ENCODE data around the gene WFIKKN1. TPM values are rescaled to one million over a fixed set of nuclear protein-coding genes. Genes with fewer than 3 reads are reported as not detected.

The WFIKKN1 gene
- total and polyA plus RNA-seq, 2 of the 13 experiments (the other 11 are each of a cell fraction or from before 2014, with no cell fraction given): 1.7 to 4.9 TPM

DNA sequence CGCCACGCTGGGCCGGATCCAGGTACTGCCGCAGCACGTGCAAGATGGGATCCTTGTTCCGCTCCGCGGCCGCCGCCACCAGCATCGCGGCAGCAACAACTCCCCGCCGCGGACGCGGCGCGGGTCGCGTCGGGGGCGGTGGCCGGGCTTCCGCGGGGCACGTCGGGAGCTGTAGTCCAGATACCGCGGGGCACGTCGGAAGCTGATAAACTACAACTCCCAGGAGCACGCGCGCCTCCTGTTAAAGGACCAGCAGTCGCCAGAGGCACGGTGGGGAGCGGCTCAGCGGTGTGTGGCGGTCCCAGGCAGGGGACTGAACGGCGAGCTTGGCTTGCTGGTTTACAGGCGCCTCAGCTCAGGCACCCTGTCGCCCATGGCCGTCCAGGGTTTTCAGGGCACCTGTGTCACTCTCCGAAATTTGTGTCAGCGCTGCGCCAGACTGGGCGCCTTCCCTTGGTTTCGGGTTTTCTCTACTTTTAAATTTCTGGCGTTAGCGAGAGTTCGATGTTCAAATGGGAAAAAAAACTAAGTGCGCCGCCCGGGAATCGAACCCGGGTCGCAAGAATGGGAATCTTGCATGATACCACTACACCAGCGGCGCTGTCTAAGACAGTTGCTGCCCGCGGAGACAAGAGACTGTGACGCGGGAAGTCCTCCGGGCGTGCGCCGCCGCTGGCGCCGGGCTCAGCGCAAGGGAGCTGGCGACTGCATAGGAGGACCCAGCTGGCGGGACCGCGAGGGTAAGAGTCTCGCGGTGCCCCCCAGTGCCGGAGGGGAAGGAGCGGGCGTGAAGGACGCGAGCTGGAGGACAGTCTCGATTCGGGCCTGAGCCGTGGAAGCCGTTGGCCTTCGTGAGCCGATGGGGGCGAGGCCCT lies 5.7 kb downstream of the WFIKKN1 start, which contains the start of gene METTL26 (continued):
- TF ChIP-seq PBX3 (CRISPR knock-in tag; IDR thresholded peaks at IDR 0.05; ENCODE audit: borderline replicate concordance) (no peak), MBD4 (IDR thresholded peaks at IDR 0.05; ENCODE audit: borderline replicate concordance, low read length) (no peak), HOXA5 (CRISPR knock-in tag; IDR thresholded peaks at IDR 0.05) (peak; percentile 17; the same call in 1 of the 2 replicates), FOXC1 (CRISPR knock-in tag; IDR thresholded peaks at IDR 0.05; ENCODE audit: borderline replicate concordance) (peak; percentile 67), SMAD1 (CRISPR knock-in tag; IDR thresholded peaks at IDR 0.05; ENCODE audit: borderline replicate concordance, low read depth) (0 out of 2 replicates have a peak, but pooled peaks have one; percentile 35), MYC (CRISPR knock-in tag; IDR thresholded peaks at IDR 0.05; ENCODE audit: borderline replicate concordance) (peak; percentile 95), CHD4 (IDR thresholded peaks at IDR 0.05; ENCODE audit: borderline replicate concordance, low read length) (no peak), NR2F1 (CRISPR knock-in tag; IDR thresholded peaks at IDR 0.05) (0 out of 4 replicates have a peak, but pooled peaks of 1 of the 2 experiments have one; percentile 8), KIAA2018 (CRISPR knock-in tag; IDR thresholded peaks at IDR 0.05; ENCODE audit: borderline replicate concordance) (no peak), ZSCAN20 (CRISPR knock-in tag; IDR thresholded peaks at IDR 0.05; ENCODE audit: borderline replicate concordance) (no peak), ZBTB7A (CRISPR knock-in tag; IDR thresholded peaks at IDR 0.05) (peak; percentile 74; the same call in 1 of the 2 replicates), HMGA1 (CRISPR knock-in tag; conservative IDR thresholded peaks at IDR 0.05) (no peak), IRF2 (CRISPR knock-in tag; IDR thresholded peaks at IDR 0.05) (peak; percentile 88), ZNF660 (CRISPR knock-in tag; IDR thresholded peaks at IDR 0.05; ENCODE audit: borderline replicate concordance, low read depth) (no peak), ZNF800 (CRISPR knock-in tag; IDR thresholded peaks at IDR 0.05) (peak; percentile 61; the same call in 1 of the 2 replicates), ZSCAN9 (CRISPR knock-in tag; IDR thresholded peaks at IDR 0.05; ENCODE audit: borderline replicate concordance) (no peak), ZNF253 (CRISPR knock-in tag; IDR thresholded peaks at IDR 0.05; ENCODE audit: borderline replicate concordance) (no peak)
